Activated gamma-delta T cell (primary cell): Measurements from ENCODE around the gene PAX8.

Experiments used
- DNase-seq: peaks from one replicate; lab custom pipeline; 2025; lab: John Stamatoyannopoulos, UW

The PAX8 gene

DNA sequence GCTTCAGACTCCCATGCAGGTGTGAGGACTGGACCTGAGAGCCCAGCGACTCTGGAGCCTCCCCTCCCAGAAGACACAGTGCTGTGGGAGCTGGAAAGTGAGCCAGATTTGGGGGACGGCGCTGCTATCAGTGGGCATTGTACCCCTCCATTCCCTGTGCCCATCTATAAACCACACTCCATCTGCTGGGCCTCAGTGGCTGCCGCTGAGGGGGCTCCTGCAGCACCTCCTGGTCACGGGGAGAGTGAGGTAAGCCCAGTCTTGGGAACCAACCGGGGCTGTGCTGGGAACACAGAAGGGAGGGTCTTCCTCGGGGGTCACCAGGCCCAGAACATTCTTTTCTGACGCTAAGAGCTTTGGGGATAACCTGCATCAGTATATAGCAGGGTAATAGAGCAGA is 95.5 kb downstream of the PAX8 start:
- no peak for DNase-seq

DNA sequence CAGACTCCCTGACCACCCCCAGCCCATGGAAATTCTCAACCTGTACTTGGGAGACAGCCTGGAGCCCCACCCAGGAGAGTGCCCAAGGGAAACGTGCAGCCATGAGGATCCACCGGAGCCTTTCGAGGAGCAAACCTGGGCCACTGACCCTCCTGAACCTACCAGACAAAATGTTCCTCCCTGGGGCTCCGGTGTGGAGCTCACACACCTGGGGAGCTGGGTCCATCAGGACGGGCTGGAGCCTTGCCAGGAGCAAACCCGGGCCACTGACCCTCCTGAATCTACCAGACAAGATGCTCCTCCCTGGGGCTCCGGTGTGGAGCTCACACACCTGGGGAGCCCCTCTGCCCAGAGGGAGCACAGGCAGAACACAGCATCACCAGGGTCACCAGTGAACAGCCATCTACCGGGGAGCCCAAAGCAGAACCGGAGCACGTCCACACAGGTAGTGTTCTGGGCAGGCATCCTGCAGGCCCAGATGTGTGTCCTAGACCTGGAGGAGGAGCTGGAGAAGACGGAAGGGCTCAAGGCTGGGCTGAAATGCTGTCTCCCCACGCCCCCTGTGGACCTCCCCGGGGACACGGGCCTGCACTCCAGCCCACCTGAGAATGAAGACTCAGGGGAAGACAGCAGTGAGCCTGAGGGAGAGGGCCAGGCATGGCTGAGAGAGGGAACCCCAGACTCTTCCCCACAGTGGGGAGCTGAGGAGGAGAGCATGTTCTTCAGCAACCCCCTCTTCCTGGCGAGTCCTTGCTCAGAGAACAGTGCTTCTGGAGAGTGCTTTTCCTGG is 96.1 kb downstream of the PAX8 start:
- DNase-seq = no peak

DNA sequence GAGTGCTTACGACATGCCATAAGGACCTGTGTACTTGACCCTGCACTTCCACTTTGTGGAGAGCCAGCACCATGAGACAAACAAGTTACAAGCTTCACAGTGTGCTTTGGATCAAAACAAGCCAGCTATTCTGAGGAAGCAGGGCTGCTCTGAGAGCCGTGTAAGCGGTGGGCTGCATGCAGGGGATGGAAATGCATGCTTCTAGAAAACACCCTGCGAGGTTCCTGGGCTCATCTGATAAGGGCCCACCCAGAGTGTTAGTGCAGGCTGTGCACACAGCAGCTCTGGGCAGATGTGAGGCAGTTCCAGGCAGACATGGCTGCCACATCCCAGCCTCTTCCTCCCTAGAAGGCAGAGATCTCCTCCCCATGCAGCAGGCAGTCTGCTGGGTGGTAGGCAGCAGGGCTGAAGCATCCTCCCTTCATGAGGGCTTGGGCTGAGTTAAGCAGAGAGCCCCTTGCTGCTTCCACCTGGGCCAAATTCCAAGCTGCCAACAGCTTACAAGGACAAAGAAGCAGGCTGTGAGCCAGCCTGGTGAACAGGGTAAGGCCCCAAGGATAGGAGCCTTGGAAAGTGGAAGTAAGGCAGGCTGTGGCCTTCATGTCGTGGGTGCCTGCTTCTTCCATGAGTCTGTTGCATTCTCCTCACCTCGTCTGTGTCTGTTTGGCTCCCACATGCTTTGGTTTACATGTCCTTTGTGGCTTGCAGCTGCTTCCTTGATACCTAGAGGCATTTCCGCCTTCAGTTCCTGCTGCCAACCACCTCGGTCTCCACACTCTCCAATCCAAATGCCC is 97.3 kb downstream of the PAX8 start:
- no peak for DNase-seq

DNA sequence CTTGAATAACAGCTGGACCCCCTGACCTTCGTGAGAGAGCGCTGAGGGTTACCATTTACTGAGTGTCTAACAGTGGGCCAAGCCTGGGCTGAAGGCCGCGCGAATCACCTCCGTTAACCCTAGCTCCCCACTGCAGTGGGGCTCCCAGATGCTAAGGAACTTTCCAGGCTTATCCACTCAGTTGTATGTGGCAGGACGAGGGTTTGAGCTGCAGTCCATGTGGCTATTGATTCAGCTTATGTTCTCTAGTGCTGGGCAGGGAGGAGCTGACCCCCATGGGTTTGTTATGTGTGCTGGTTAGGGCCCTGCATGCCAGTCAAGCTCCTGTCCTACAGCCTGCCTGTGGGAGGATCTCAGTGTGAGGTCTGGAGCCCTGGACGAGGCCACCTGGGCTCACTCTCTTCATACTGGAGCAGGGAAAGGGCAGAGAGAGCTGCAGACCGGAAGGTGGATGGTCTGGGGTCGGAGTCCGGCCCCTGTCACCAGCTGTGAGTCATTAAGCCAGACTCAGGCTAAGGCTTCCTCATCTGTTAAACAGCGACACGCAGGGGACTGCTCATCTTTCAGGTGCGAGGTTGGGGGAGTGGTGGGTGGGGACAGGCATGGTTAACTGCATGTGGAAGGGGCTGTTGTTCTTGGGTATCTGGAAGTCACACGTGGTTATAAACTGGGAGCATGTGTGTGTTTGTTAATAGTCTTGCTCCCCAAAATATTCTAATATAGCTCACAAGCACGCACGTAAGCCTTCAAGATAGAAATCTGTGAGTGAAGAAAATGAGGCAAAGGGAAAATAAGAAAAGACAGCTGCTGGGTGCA is 98.4 kb downstream of the PAX8 start:
- no peak for DNase-seq

DNA sequence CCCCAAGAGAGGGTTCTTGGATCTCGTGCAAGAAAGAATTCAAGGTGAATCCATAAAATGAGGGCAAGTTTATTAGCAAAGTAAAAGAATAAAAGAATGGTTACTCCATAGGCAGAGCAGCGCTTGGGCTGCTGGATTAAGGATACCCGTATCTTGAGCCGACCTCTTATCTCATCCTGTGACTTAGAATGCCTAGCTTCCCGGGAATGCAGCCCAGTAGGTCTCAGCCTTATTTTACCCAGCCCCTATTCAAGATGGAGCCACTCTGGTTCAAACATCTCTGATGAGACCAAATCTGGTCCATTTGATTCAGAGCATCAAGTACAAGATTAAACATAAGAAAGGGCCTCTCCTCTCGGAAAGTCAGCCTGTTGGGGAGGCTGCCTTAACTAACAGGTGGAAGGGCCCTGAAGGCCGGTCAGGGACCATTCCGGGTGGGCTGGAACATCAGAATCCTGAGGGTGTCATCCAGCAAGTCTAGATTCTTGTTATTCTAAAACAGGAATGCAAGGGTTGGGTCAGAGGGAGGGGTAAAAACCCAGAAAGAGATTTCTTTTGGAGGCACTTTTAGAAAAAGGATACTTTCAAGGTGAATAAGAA is 99.2 kb downstream of the PAX8 start:
- DNase-seq = no peak

DNA sequence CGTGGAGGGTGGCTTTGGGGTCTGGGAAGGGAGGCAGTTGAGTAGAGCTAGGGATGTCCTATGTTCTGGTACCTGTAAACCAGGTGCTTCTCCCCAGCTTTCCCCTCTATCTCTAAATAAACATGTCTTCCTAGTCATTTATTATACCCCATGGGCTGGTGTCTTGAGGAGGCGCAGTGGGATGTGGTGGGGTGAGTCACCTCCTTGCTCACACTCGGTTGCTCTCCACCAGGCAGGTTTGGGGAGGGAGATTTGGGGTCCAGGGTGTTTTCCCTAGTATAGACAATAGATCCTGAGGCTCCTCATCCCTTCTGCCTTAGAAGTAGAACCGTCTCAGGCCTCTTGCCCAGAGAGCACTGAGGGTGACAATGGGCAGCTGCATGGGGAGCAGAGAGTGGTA is 99.8 kb downstream of the PAX8 start:
- DNase-seq = no peak

DNA sequence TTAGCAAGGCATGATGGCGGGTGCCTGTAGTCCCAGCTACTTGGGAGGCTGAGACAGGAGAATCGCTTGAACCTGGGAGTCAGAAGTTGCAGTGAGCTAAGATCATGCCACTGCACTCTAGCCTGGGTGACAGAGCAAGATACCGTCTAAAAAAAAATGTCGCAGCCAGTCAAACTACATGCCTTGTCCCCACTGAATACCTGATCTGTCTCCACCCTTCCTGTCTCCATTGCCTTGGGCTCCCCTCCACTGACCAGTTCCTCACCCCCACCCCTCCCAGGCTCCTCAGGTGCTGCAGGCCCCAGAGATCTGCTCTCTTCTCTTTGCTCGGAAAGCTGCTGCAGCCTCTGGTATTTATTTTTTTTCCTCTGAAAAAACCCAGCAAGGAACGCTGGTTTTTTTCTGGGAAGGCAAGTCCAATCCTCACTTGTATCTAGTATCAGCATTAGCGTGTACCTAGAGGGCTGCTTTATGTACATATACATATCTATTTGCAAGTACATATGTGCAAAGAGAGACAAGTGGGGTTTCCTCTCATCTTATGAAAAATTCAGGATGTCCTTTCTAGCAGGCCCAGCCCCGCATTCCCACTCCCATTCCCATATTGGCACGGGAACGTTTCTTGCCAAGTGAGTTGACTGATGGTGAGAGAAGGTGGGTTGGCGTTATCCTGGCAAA is 100.5 kb downstream of the PAX8 start:
- DNase-seq = no peak

DNA sequence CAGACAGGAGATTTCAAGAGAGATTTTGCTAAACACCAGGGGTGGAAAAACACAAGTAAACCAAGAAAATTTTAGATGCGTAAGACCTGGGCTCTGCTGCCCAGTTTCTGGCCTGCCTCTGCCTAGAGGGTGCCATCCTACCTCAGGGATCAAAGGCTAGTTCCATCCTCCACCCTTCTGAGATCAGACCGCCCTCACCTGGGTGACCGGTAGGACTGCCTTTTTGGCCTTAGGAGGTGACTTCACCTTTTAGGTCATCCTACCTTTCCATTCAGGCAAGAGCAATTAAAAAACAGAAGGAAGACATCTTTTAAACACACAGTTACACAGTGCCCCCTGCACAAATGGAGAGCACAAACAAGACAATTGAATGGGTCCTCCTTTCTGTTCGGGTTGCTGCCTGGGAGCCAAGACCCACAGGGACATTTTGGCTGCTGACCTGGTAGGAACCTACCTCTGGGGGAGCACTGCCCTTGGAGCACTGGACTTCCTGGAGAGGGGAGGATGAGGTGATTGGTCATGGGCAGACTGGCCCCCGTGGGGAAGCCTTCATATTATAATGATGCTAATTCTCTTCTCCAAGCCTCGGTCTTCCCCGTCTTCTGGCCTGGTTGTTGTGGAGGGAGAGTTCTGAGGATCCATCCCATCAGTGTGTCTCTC is 101.9 kb downstream of the PAX8 start:
- DNase-seq = no peak

DNA sequence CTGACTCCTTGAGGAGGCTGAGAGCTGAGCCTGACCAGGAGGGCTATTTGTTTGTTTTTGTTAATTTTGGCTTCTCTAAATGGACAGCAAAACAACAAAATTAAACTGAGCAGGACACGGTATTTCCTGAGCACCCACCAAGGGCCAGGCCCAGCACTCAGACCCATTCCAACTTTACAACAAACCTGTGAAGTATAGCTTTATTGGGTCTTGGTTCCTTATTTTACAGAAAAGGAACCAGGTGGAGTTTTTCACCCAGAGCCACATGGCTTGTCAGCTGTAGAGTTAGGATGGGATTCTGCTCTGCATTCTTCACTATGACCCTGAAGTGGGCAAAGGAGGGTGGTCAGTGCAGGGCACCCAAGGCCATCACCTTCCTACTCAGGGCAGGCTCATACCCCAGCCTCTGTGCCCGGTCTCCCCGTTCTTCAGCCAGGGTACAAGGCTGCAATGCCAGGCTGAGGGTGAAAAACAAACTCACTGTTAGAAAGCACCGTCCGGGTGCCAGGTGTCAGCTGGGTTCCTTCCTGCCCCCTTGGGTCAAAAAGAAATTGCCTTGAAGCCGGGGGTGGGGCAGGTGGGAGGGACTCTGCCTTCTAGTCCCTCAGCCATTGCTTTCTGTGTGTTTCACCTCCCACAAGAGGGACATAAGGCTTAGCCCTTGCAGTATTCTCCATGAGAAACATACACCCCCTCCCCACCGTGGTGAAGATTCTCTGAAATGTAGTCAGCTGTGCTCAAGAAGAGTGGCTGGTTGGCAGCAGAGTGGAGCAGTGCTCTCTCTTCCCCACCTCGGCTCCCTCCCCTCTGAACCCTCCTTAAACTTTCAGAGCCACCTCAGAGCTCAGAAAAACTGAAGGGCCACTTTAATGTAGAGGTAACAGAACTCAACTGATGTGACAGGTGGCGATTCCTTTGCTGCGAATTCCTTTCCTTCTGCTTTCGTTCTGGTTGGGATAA is 102.7 kb downstream of the PAX8 start:
- DNase-seq = no peak

DNA sequence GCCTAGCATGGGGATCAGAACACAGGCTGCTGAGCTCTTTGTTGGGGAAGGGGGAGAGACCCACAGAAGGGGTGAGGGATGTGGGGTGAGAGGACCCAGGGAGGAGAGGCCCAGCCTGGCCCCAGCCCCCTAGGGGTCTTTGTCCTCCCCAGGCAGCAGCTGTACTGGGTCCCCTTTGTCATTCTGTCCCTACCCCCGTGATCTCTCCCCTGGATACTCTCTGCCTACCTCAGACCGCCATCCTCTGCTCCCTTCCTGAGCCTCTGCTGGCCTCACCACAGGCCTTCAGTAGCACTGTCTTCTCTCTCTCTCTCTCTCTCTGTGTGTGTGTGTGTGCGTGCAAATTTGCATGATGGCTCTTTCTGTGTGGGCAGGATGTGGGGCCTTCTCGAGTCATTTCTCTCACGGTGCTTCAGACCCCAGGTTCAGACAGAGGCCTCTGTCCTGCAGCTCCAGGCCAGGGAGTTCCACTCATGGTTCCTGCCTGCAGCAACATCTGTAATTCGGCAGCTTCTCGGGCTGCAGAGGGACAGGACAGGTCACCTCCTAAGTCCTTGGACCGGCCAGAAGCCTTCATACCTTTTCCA is 103.6 kb downstream of the PAX8 start:
- no peak for DNase-seq

DNA sequence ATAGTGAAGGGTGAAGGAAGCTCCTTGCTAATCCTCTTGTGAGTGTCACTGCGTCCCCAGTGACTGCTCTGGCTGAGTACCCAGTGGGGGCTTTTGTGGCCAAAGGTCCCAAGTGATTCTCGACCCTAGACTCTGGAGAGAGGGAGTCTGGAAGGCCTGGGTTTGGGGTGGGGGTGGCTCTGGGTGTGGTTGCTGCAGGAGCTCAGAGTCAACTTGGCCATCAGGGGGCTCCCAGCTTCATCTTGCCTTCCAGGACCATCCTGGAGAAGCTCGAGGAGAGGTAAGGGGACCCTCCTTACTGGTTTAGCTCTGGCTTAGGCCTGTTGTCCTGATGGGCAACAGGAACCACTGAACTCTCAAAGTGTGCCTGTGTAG is 104.4 kb downstream of the PAX8 start:
- DNase-seq = no peak

DNA sequence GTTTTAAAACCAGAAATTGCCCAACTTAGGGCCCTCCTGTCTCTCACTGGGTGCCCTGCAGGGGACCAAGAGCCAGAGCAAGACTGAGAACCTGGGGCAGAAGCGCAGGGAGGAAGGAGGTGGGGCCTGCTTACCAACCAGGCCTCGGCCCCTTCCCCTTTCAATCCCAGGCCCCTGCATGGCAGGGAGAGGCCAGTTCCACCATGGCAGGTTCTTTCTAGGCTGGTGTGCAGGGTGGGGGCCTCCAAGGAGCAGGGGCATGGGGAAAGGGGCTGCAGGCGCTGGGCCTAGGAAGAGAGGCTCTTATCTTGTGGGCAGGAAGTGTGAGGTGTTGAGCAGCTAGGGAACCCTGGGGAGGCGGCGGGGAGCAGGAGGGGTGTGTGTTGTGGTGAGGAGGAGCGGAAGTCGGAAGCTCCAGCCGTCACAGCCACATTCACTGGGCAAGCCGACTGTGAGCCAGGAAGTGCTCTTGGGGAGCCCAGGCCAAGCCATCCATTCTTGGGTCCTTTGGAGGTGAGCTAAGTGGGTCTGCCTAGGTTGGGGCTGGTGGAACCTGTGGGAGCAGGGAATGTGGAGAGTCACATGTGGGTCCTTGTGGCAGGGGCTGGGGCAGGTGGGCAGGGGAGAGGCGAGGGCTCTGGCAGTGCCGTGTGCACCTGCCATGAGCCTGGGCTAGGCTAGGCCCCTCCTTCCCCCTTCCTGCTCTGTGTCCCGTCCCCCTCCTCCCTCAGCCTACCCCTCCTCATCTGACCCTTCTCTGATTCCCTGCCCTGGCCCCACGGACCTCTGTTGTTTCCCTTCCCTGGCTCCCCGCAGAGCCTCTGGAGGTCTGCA is 105.0 kb downstream of the PAX8 start, which contains the start of gene PSD4:
PSD4 (plus strand) TSS at position 430 of the 834 bp plus-strand sequence. CDS start 8,486 bp downstream, outside the sequence.
- peak; percentile 68 for DNase-seq

DNA sequence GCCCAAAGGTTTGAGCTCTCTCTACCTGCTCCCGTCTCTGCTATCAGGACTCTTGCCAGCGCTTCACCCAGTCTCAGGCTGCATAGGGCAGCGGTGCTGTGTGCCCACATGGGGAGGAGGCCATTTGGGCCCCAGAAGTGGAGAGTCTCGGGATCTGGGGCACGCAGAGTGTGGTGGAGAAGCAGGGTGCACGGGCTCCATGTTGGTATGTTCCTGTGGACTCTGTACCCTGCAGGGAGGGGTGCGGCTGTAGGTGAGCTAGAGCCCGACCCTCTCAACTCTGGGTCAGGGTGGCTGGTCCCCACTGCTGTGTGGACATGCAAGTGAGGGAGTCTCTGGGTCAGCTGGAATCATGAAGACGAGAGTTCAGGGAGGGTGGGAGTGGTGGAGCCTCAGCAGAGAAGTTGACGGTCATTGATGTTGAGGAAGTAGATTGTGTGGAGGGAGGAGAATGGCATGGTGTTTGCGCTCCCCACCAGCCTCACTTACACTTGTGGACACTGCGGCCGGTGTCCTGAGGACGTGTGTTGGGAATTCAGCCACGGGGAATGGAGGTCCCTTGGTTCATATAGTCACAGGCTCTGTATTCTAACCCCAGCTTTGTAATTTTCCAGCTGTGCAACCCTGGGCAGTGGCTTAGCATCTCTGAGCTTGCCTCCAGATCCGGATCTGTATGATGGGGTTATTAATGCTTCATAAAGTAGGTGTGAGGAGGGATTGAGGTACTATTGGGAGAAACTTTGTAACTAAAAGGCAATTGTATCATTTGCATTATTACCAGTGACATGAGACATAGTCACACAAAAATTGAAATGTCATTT is 105.8 kb downstream of the PAX8 start:
- DNase-seq = no peak

DNA sequence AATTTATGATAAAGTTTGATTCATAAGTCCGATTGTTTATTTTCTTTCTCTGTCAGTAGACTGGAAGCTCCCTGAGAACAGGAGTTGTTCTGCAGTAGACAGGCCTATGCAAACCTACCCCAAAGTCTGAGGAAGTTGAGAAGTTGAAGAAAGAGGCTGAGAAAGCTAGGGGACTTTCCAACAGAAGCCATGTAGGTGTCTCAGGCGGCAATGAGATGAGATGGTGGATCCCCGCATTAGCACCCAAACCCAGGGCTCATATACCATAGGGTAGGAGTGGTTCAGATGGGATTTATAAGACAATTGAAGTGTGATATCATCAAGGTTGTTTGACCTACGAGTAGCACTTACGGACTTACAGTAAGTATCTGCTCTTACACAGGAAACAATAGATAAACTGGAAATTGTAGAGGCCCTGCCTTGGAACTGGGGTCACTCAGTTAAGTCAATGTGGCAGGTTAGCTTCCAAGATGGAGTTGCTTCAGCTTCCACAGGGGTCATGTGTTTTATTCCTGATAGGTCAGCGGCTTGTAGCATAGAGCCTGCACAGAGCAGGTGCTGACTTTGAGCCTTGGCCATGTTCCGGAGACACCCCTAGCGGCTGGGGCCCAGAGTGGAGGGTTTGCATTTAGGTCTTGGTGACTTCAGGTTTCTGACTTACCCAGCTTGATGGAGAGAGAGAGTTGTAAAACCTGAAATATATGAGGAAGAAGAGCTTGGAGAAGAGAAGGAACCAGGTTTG is 107.2 kb downstream of the PAX8 start:
- DNase-seq = no peak

DNA sequence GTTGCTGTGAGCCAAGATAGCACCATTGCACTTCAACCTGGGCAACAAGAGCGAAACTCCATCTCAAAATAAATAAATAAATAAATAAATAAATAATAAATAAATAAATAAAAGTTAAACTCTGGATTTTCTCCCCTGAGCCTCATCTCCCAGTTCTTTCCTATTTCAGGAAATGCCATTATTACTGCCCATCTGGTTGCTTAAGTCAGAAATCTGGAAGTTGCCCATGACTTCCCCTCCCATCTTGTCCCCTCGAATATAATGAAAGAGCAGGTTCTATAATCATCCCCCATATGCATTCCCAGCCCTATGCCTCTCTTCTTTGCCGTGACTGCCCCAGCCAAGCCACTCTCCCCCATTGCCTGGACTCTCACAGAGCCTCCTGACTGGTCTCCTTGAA is 109.1 kb downstream of the PAX8 start:
- no peak for DNase-seq

DNA sequence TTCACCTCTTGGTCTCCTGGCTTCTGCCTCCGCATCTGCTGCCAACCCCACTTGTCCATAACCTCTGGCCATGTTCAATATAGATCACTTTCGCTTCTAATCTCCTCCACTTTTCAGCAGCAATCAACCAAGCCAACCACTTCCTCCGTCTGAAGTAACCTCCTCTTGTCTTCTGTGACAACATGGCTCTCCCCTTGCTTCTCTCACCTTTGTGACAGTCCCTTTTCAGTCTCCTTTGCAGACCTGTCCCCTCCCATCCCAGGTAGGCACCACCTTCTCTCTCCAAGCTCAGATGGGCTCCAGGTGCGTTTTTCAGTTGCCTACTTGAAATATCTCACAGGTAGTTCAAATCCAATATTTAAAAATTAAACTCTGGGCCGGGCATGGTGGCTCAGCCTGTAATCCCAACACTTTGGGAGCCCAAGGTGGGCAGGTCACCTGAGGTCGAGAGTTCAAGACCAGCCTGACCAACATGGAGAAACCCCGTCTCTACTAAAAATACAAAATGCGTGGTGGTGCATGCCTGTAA is 109.7 kb downstream of the PAX8 start:
- no peak for DNase-seq

DNA sequence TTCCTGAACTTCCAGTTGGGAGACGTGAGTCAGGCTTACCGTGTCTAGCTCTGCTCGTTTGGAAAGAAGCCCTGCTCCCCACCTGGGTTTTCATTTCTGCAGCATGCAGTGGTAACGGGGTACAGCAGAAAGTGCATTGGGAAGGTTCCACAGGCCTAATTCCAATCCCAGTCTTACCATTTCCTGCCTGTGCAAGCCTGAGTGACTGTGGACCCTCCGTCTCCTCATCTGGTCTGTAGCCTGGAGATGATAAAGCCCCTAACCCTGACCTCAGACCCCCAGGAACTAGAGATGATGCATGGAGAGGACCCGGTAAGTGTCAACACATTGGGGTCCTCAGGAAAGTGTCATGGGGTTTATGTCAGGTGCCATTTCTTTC is 110.8 kb downstream of the PAX8 start:
- DNase-seq = no peak
